ENCODE results near the gene BORCS5.
"Not testable (repeated sequence)": the region's sequence is repeated elsewhere in the genome, so short reads cannot be mapped to it uniquely, and the experiment has no call there.

Gene BORCS5

GRCh38 chr12:12392413-12392812 lies 35.5 kb downstream of the BORCS5 start:
- no peak for DNase-seq (ENCODE audit: low read depth, low spot score)

GRCh38 chr12:12393171-12393570 lies 36.3 kb downstream of the BORCS5 start:
- no peak for DNase-seq (ENCODE audit: low read depth, low spot score)

- DNase-seq (ENCODE audit: low read depth, low spot score) = no peak
These were observed 39.8 kb downstream of the BORCS5 start for GRCh38 chr12:12396694-12397093.

GRCh38 chr12:12397184-12397583 lies 40.3 kb downstream of the BORCS5 start:
- no peak for DNase-seq (ENCODE audit: low read depth, low spot score)

- peak; percentile 88 for DNase-seq (ENCODE audit: low read depth, low spot score)
These were observed 41.4 kb downstream of the BORCS5 start for GRCh38 chr12:12398026-12398859.

- no peak for DNase-seq (ENCODE audit: low read depth, low spot score)
These were observed 42.3 kb downstream of the BORCS5 start for GRCh38 chr12:12399161-12399560.

GRCh38 chr12:12399776-12400305 lies 43.0 kb downstream of the BORCS5 start:
- peak; percentile 36 for DNase-seq (ENCODE audit: low read depth, low spot score)

- DNase-seq (ENCODE audit: low read depth, low spot score) = no peak
These were observed 43.9 kb downstream of the BORCS5 start for GRCh38 chr12:12400793-12401192.

GRCh38 chr12:12403264-12404248 lies 46.7 kb downstream of the BORCS5 start:
- DNase-seq (ENCODE audit: low read depth, low spot score) = no peak

GRCh38 chr12:12404297-12404696 lies 47.4 kb downstream of the BORCS5 start:
- no peak for DNase-seq (ENCODE audit: low read depth, low spot score)

GRCh38 chr12:12405882-12406281 lies 49.0 kb downstream of the BORCS5 start:
- DNase-seq (ENCODE audit: low read depth, low spot score) = peak; percentile 81

GRCh38 chr12:12406762-12407161 lies 49.9 kb downstream of the BORCS5 start:
- no peak for DNase-seq (ENCODE audit: low read depth, low spot score)

- no peak for DNase-seq (ENCODE audit: low read depth, low spot score)
These were observed 51.4 kb downstream of the BORCS5 start for GRCh38 chr12:12408265-12408690.

- DNase-seq (ENCODE audit: low read depth, low spot score) = not testable (repeated sequence)
These were observed 52.5 kb downstream of the BORCS5 start for GRCh38 chr12:12409337-12409736.

GRCh38 chr12:12415886-12416285 lies 59.0 kb downstream of the BORCS5 start:
- no peak for DNase-seq (ENCODE audit: low read depth, low spot score)

GRCh38 chr12:12419165-12419564 lies 62.3 kb downstream of the BORCS5 start:
- DNase-seq (ENCODE audit: low read depth, low spot score) = not testable (repeated sequence)

GRCh38 chr12:12423367-12423766 lies 66.5 kb downstream of the BORCS5 start:
- no peak for DNase-seq (ENCODE audit: low read depth, low spot score)

- DNase-seq (ENCODE audit: low read depth, low spot score) = no peak
These were observed 68.1 kb downstream of the BORCS5 start for GRCh38 chr12:12425001-12425400.

GRCh38 chr12:12425616-12426015 lies 68.7 kb downstream of the BORCS5 start:
- no peak for DNase-seq (ENCODE audit: low read depth, low spot score)

GRCh38 chr12:12427568-12427967 lies 70.7 kb downstream of the BORCS5 start:
- no peak for DNase-seq (ENCODE audit: low read depth, low spot score)

- no peak for DNase-seq (ENCODE audit: low read depth, low spot score)
These were observed 71.2 kb downstream of the BORCS5 start for GRCh38 chr12:12428047-12428446.

All from astrocyte of the hippocampus (primary cell).